GM19397 (cell line): ENCODE measurements around the gene IRAK1.

ENCODE experiments used
- ATAC-seq: cut with Tn5 transposase; IDR thresholded peaks from one replicate; pipeline ENCODE4 v1.9.1; 2021; ENCODE audit warnings: mild to moderate bottlenecking, moderate library complexity; ENCODE audit not compliant: unreplicated experiment

The IRAK1 gene

DNA sequence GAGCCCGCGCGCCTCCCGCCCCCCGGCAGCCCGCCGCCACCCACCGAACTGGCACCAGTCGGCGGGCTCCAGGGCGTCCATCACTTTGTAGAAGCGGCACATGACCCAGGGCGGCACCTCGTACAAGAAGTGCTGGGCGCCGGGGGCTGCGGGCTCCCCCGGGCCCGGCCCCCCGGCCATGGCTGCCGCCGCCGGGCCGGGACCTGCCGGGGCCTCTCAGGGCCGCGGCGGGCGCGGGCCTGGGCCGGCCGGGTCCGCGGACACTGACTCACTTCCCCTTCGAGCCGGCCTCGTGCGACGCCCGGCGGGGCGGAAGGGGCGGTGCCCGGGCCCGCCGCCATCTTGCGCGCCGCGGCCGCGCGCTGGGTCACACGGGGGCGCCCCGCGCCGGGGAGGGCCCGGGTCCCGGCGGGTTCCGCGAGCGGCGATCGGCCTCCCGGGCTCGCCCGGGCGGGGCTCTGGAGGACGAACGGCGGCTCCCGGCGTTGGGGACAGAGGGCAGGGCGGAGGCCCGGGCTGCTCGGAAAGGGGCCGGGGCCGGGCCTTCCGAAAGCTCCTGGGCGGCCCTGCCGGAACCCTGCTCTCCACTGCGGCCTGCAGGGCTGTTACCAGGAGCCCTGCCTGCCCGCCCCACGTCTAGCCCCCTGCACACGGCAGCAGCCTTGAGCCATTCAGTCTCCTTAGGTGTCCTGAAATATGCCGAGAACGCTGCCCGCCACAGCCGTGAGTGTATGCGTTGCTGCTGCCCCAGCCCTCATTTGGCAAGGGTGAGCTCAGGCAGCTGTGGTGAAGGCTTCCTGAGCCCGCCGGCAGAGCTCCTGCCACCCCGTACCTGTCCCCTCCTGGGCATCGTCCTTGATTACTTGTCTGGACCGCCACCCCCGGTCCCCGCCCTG, at the start of gene IRAK1:
IRAK1 (minus strand) TSS at position 270 of the 896 bp plus-strand sequence; CDS start at position 180, 90 bp downstream.
- ATAC-seq, result peak; percentile 80

DNA sequence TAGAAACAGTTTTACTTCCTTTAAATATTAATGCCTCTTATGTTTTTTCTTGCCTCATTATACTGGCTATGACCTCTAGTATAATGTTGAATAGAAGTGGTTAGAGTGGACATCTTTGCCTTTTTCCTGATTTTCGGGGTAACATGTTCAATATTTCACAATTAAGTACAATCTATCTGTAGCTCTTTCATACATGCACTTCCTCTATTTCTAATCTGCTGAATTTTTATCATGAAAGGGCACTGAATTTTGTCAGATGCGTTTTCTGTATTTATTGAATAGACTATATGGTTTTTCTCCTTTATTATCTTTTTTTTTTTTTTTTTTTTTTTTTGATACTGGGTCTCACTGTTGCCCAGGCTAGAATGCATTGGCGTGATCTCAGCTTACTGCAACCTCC, 48.9 kb upstream of the IRAK1 start:
- ATAC-seq, result no peak

DNA sequence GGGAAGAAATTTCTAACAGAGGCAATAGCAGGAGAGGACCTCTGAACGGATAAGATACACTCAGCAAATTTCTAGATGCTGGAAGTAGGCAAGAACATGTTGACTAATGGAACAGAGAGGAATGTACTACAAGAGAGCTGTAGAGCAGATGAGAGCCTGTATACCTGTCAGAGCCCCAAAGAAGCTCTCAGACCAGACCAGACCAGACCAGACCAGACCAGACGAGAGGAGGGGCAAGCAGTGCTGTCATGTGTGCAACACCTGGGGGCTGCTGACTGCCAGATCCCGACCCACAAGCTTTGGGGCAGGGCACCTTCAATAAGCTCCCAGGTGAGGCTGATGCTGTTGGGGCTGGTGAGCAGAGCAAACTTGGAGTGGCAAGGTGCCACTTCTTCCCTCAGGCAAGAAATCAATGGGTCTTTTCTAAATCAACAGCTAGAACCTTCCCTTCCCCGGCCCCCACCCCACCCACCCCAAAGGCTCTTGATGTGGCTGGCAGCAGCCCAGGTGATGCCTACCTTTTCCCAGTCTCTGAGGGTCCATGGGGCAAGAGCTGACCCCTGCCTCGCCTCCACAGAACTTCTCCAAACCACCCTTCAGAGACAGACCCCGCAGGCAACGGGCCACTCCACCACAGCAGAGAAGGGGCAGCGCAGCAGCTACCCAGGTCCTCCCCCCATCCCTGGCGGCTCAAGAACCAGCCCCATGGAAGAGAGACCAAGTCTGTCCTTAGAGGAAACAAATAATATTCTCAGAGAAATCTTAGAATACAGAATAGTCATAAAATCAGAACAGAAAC, 45.1 kb upstream of the IRAK1 start:
- ATAC-seq, result no peak

DNA sequence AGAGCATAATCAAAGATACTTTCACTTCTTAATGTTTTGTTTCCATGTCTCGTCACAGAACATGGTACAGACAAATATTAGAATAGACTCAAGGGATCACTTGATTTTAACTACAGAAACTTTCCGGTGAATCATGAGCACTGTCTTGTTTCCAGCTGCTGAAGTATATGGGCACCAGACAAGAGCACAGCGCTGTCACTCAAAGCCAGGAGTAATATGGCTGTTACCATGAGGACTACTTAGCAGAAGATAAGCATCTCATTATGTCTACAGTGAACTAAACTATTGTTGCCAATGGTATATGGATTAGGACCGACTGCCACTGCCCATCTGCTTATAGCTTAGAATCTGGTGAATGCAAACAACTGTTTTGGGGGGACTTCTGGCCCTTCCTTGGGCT, 43.5 kb upstream of the IRAK1 start:
- ATAC-seq, result no peak

GRCh38 chrX:154061801-154062200, 42.1 kb upstream of the IRAK1 start:
- no peak for ATAC-seq

- ATAC-seq, result no peak
Observed at GRCh38 chrX:154059729-154060245, 40.1 kb upstream of the IRAK1 start.

DNA sequence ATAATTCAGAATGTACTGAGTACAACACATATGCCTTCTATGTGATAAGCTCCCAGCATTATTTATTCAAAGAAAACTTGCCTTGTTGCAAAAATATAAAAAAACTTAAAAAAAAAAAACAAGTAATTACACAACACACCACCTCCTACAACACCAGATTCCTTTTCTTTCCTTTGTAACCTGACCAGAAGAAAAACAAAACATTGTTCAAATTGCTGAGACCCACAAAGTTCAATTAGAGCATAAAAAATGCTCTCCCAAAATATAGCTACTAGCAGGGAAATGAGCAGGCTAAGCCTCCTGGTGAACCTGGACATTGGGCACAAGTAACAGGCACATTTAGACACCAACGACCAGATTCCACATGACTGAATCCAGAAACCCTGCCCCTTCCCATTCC, 39.5 kb upstream of the IRAK1 start:
- no peak for ATAC-seq

GRCh38 chrX:154058214-154058997, 38.7 kb upstream of the IRAK1 start:
- ATAC-seq, result no peak

DNA sequence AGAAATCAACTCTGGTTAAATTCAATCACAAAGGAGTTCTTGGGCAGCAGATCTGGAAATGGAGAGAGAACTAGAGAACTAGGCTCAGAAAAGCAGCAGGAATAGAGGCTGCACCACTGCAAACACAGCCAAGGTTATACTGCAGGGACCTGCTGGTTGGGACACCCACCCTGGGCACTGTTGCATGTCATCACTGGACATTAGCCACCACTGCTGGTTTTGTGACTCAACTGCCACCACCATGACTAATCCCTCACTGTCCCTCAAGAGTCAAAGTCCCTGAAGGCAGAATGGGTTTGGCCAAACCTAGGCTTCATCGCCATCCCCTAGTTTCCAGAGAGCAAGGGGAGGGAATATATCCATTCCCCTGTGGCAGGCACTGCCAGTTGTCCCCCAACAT, 38.1 kb upstream of the IRAK1 start:
- no peak for ATAC-seq

GRCh38 chrX:154056770-154057241, 37.1 kb upstream of the IRAK1 start:
- no peak for ATAC-seq

DNA sequence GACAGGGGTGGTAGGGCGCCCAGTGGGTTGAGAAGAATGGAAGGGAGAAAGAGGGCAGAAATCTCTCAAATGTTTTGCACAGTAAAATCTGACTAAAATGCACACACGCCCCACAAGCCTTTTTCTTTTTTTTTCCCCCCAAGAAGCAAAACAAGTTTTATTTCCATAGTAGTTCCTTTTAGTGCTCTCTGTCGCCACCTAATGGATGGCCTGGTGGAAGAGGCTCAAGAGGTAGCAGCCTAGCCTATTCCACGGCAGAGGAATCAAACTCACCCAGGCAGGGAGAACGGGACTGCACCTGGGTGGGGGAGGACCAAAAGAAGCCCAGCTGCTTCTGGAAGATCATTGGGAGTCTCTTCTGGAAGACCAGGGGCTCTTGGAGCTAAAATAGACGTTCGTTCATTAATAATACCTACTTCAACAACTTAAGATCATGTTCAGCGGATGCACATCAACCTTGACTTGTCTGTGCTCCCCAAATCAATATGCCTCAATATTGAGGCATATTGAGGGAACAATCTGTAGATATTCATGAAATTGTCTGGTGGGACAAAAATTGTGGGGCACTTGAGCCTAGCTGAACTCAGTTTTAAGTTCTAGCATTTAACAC, 31.6 kb upstream of the IRAK1 start:
- ATAC-seq, result no peak

GRCh38 chrX:154050113-154050495, 30.4 kb upstream of the IRAK1 start:
- ATAC-seq, result no peak

GRCh38 chrX:154049209-154050112, 29.8 kb upstream of the IRAK1 start:
- no peak for ATAC-seq

GRCh38 chrX:154048398-154048797, 28.7 kb upstream of the IRAK1 start:
- no peak for ATAC-seq

DNA sequence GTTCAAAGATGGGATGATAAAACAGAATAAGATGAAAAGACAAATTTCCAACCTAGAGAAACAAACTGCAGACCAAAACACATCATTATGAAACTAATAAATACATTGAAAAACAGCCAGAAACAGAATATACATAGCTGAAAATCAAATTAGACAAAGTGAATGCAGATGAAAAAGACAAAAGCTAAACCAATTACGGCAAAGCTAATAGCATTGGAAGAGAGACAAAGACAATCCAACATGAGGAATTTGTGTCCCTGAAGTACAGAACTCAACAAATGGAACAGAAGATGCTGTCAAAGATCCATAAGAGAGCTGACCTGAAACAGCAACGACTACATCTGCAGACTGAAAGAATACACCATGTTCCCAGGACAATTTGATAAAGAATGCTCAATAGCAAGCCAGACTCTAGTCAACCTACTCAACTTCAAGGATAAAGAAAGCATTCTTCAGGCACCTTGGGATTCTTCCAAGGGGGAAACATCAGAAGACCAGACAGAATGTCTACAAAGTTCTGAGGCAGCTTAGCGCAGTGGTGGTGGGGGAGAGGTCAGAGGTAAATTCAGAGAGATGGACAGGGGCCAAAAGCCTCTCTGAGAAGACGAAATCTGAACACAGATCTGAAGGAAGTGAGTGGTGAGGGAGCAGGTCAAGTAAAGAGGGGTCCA, 27.4 kb upstream of the IRAK1 start:
- no peak for ATAC-seq

- ATAC-seq, result no peak
Observed at GRCh38 chrX:154046031-154046781, 26.5 kb upstream of the IRAK1 start.

DNA sequence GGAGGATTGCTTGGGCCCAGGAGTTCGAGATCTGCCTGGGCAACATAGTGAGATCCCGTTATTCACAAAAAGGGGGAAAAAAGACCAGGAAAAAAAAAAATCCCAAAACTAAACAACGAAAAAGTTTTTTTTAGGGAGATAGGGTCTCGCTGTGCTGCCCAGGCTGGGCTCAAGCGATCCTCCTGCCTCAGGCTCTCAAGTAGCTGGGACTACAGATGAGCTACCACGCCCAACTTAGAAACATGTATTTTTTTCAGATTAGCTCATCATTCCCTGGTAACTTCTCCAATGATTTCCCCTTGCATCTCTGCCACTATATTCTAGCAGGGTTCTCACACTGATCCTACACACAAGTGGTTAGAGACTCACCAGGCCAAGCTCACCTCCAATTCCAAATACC, 24.4 kb upstream of the IRAK1 start:
- no peak for ATAC-seq
